Naive thymus-derived CD4-positive, alpha-beta T cell (primary cell): ENCODE measurements around the gene CCDC88B. TPM values are rescaled to one million over a fixed set of nuclear protein-coding genes. Genes with fewer than 3 reads are reported as not detected.
A peak's percentile ranks its signal among the peaks of the same experiment; 100 is the strongest.

Experiments used
- ATAC-seq: fragments of 150-1000 bp; cut with Tn5 transposase; 2 replicates; pipeline ENCODE4 v1.10.0; 2021; ENCODE audit warnings: mild to moderate bottlenecking, moderate library complexity
- CTCF ChIA-PET: fragments of 350-600 bp; sonication (Branson Sonifier 250); formaldehyde crosslinking; loops from one replicate; lab custom pipeline; 2021; ENCODE audit warnings: antibody characterized with exemption; lab: Charles Lee
- POLR2A ChIA-PET: fragments of 350-600 bp; sonication (Branson Sonifier 250); formaldehyde crosslinking; loops from one replicate; lab custom pipeline; 2021; ENCODE audit warnings: antibody characterized with exemption, inconsistent platforms; lab: Charles Lee
- DNase-seq, 9 donors: peaks; one replicate each; pipeline versions ENCODE4 v3.0.0 to v3.0.0-alpha.2; 2020 to 2022; ENCODE audit warnings: mixed read lengths in 1 of 9
- H3K27ac ChIP-seq: one replicate; pipeline ENCODE4 v1.7.0; 2013; ENCODE audit warnings: mild to moderate bottlenecking, low read depth, low read length, moderate library complexity
- H3K27me3 ChIP-seq, 2 donors: one replicate each; pipeline ENCODE4 v1.7.0; 2013; ENCODE audit warnings: low read length in 2 of 2, mild to moderate bottlenecking in 2 of 2, moderate library complexity in 2 of 2; ENCODE audit not compliant: control insufficient read depth in 2 of 2, insufficient read depth in 2 of 2
- H3K36me3 ChIP-seq, 3 experiments: 1 replicate in 2 of 3; 2 replicates in 1 of 3; pipeline ENCODE4 v1.7.0; 2013; ENCODE audit warnings: low read length in 3 of 3, mild to moderate bottlenecking in 3 of 3, moderate library complexity in 1 of 3; ENCODE audit not compliant: insufficient read depth in 3 of 3, control insufficient read depth in 2 of 3
- H3K4me1 ChIP-seq, 2 donors: one replicate each; pipeline ENCODE4 v1.7.0; 2013; ENCODE audit warnings: low read length in 2 of 2, mild to moderate bottlenecking in 2 of 2, moderate library complexity in 1 of 2; ENCODE audit not compliant: control insufficient read depth in 2 of 2, insufficient read depth in 2 of 2
- H3K4me3 ChIP-seq: 2 replicates; pipeline ENCODE4 v1.7.0; 2013; ENCODE audit warnings: mild to moderate bottlenecking, low read length
- H3K9me3 ChIP-seq, 3 experiments: 1 replicate in 2 of 3; 2 replicates in 1 of 3; pipeline ENCODE4 v1.7.0; 2013; ENCODE audit warnings: low read length in 3 of 3; ENCODE audit not compliant: control insufficient read depth in 2 of 3
- H3K27ac Mint-ChIP-seq, 9 donors: one replicate each; pipeline ENCODE4 v1.8.0; 2020 to 2022; ENCODE audit warnings: mixed read lengths in 9 of 9, mild to moderate bottlenecking in 8 of 9, moderate library complexity in 5 of 9, inconsistent platforms in 2 of 9
- H3K27me3 Mint-ChIP-seq, 5 donors: one replicate each; pipeline ENCODE4 v1.8.0; 2021 to 2022; ENCODE audit warnings: mixed read lengths in 5 of 5, mild to moderate bottlenecking in 1 of 5
- H3K36me3 Mint-ChIP-seq, 5 donors: one replicate each; pipeline ENCODE4 v1.8.0; 2020 to 2022; ENCODE audit warnings: mixed read lengths in 5 of 5, mild to moderate bottlenecking in 3 of 5, inconsistent platforms in 1 of 5
- H3K4me1 Mint-ChIP-seq, 7 donors: one replicate each; pipeline ENCODE4 v1.8.0; 2020 to 2022; ENCODE audit warnings: mixed read lengths in 7 of 7, mild to moderate bottlenecking in 3 of 7, inconsistent platforms in 1 of 7
- H3K4me3 Mint-ChIP-seq, 10 donors: one replicate each; pipeline ENCODE4 v1.8.0; 2020 to 2022; ENCODE audit warnings: mild to moderate bottlenecking in 10 of 10, mixed read lengths in 10 of 10, moderate library complexity in 6 of 10, inconsistent platforms in 2 of 10
- H3K9me3 Mint-ChIP-seq, 11 donors: one replicate each; pipeline ENCODE4 v1.8.0; 2020 to 2022; ENCODE audit warnings: mixed read lengths in 11 of 11, mild to moderate bottlenecking in 4 of 11, inconsistent platforms in 1 of 11, moderate library complexity in 1 of 11
- intact Hi-C, 2 donors: fragments of 100-400 bp; cut with micrococcal nuclease; formaldehyde crosslinking; loops; one replicate each; pipeline ENCODE4 v1.15.1; 2023
- polyA plus RNA-seq, 2 donors: library from polyadenylated mRNA; unstranded; fragments of 300-500 nt; fragmentation: Illumina TruSeq; gene quantifications; one replicate each; pipeline ENCODE4 v1.2.3, GENCODE V29; 2021
- total RNA-seq, 6 experiments: library from RNA in 5 of 6; stranded (reverse) in 5 of 6; gene quantifications; 1 replicate in 5 of 6; 2 replicates in 1 of 6; pipeline ENCODE4 v1.2.3 and lab custom pipeline; 2021 to 2026

Gene CCDC88B
- total and polyA plus RNA-seq, 7 experiments from 2014 or later = 12.8 to 182 (median 74.3) TPM

DNA sequence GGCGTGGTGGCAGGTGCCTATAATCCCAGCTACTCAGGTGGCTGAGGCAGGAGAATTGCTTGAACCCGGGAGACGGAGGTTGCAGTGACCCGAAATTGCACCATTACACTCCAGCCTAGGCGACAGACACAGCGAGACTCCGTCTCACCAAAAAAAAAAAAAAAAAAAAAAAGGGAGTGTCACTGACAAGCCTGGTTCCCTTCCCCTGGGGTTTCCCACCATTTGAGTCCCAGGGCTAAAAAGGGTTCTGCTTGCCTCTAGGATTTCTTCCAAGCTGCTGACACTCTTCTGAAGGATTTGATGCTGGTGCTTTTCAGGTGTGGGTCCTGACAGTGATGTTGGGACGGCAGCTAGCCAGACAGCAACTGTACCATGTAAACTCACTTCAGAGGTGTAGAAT, 1.3 kb upstream of the CCDC88B start:
- no peak for DNase-seq
- Mint-ChIP-seq H3K4me3 (peak overlapping the region; percentile 81 to 91 (median 88)), H3K9me3 (no peaks in the 10 kb centered on the region), H3K36me3 (peaks cover 0 to 11% (median 9%) of the 10 kb centered on the region in 5 donors), H3K4me1 (peaks cover 17 to 49% (median 26%) of the 10 kb centered on the region in 7 donors), H3K27ac (peak overlapping the region; percentile 88 to 98 (median 94)), H3K27me3 (peaks cover 0 to 2% (median 0%) of the 10 kb centered on the region in 5 donors)
- H3K4me3 ChIP-seq = no peak overlapping the region
- CTCF ChIA-PET = interaction anchor here (1.1 to 1.3 kb wide), 2 partner anchors 22 to 34 kb away, joined by 3 read pairs; no protein-coding TSS in a partner anchor
- no peaks in the 10 kb centered on the region for H3K9me3 ChIP-seq
- no peak for ATAC-seq
- POLR2A ChIA-PET = interaction anchor here (1.0 to 3.3 kb wide), 3 partner anchors 10 to 132 kb away, joined by 3 to 15 read pairs (median 12); partner anchors contain the start of genes FERMT3, PRDX5 and TRMT112
- no peaks in the 10 kb centered on the region for H3K27me3 ChIP-seq
- H3K36me3 ChIP-seq = peaks cover 0 to 20% (median 4%) of the 10 kb centered on the region in 3 experiments
- intact Hi-C loops = no loop called here
- peaks cover 29 to 30% of the 10 kb centered on the region in 2 donors for H3K4me1 ChIP-seq
- H3K27ac ChIP-seq = peak overlapping the region; percentile 89

DNA sequence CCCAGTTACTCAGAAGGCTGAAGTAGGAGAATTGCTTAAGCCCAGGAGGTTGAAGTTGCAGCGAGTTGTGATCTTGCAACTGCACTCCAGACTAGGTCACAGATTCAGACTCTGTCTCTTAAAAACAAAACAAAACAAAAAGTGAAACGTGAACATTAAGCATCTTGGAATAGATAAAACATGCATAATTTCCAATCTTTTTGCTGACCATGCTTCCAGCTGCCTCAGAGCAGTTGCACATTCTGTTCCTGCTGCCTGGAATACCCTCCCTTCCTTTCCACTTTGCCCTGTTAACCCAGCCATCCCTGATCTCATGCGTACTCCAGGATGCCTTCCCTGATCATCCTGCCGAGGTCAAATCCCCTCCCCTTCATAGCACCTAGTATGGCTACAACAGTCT, 718 bp upstream of the CCDC88B start:
- Mint-ChIP-seq H3K36me3 (peaks cover 0 to 10% (median 9%) of the 10 kb centered on the region in 5 donors), H3K27me3 (peaks cover 0 to 2% (median 0%) of the 10 kb centered on the region in 5 donors), H3K9me3 (no peaks in the 10 kb centered on the region), H3K4me3 (peak overlapping the region; percentile 81 to 91 (median 88)), H3K4me1 (peaks cover 17 to 49% (median 26%) of the 10 kb centered on the region in 7 donors), H3K27ac (peak overlapping the region; percentile 88 to 98 (median 94))
- H3K27me3 ChIP-seq = no peaks in the 10 kb centered on the region
- peak overlapping the region; percentile 89 for H3K27ac ChIP-seq
- no peaks in the 10 kb centered on the region for H3K9me3 ChIP-seq
- H3K4me3 ChIP-seq = peak overlapping the region; percentile 73
- intact Hi-C loops = no loop called here
- ATAC-seq = no peak
- DNase-seq = no peak
- ChIA-PET CTCF (interaction anchor here (1.1 to 1.3 kb wide), 2 partner anchors 22 to 34 kb away, joined by 3 read pairs; no protein-coding TSS in a partner anchor), POLR2A (interaction anchor here (0.7 to 3.6 kb wide), 8 partner anchors 10 to 404 kb away, joined by 3 to 38 read pairs (median 4); partner anchors contain the start of genes FERMT3, PRDX5, RASGRP2 and TRMT112)
- peaks cover 29 to 30% of the 10 kb centered on the region in 2 donors for H3K4me1 ChIP-seq
- H3K36me3 ChIP-seq = peaks cover 0 to 25% (median 9%) of the 10 kb centered on the region in 3 experiments

DNA sequence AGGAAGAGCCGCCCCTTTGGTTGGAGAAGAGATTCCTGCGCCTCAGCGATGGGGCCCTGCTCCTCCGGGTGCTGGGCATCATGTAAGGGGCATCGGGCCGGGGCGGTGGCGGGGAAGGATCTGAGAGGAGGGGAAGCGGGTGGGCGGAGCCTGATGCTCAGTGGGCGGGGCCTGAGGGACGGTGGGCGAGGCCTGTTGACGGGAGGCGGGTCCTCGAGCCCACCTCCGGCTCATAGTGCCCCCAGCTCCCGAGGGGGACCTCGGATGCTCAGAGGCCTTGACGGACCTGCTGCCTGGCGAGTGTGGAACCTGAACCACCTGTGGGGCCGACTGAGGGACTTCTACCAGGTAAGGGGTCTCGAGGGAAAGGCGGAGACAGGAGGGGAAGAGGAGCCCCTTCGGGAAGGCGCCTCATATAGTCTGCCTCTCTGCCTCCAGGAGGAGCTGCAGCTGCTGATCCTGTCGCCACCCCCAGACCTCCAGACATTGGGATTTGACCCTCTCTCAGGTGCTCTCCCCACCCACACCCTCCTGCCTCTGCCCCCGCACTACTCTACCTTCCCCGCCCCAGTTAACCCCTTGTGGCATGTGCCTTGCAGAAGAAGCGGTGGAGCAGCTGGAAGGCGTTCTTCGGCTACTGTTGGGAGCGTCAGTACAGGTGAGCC, 799 bp downstream of the CCDC88B start:
- peak overlapping the region; percentile 73 for H3K4me3 ChIP-seq

DNA sequence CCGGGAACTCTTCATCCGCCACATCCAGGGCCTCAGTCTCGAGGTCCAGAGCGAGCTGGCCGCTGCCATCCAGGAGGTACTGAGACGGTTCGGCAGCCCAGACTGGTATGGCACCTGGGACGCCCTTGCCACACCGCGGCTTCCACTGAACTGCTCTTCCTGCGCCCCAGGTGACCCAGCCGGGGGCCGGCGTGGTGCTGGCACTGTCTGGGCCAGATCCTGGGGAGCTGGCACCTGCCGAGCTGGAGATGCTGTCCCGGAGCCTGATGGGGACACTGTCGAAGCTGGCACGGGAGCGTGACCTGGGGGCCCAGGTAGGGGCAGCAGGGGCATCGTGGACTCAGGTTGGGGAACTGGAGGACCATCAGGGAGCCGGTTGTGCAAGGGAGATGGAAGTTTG, 1.4 kb downstream of the CCDC88B start:
- H3K36me3 Mint-ChIP-seq = peaks cover 0 to 16% (median 13%) of the 10 kb centered on the region in 5 donors
- peaks cover 29 to 30% of the 10 kb centered on the region in 2 donors for H3K4me1 ChIP-seq
- peaks cover 0 to 30% (median 12%) of the 10 kb centered on the region in 3 experiments for H3K36me3 ChIP-seq
- ChIA-PET CTCF (interaction anchor here (1.3 kb wide), 1 partner anchor 23 kb away, joined by 5 read pairs; the partner anchor contains the start of genes PRDX5 and TRMT112), POLR2A (interaction anchor here (1.0 to 3.6 kb wide), 3 partner anchors 23 to 135 kb away, joined by 3 to 38 read pairs (median 12); partner anchors contain the start of genes FERMT3, PRDX5 and TRMT112)
- intact Hi-C loops = loop anchor here in 1 of 2 donors (2.0 kb wide), 1 partner anchor 71 kb away; no protein-coding TSS in a partner anchor
- no peaks in the 10 kb centered on the region for H3K27me3 ChIP-seq
- H3K27ac ChIP-seq = peak overlapping the region; percentile 89
- no peak for ATAC-seq
- H3K9me3 Mint-ChIP-seq = no peaks in the 10 kb centered on the region
- H3K4me3 Mint-ChIP-seq = peak overlapping the region; percentile 81 to 91 (median 88)
- H3K4me1 Mint-ChIP-seq = peaks cover 23 to 49% (median 30%) of the 10 kb centered on the region in 7 donors
- no peak for DNase-seq
- H3K4me3 ChIP-seq = peak overlapping the region; percentile 73
- H3K27ac Mint-ChIP-seq = peak overlapping the region in 5 of 9 donors; percentile 17 to 94 (median 93)
- no peaks in the 10 kb centered on the region for H3K9me3 ChIP-seq
- H3K27me3 Mint-ChIP-seq = peaks cover 0 to 2% (median 0%) of the 10 kb centered on the region in 5 donors

More for the DNA sequence above, 799 bp downstream of the CCDC88B start:
- H3K9me3 Mint-ChIP-seq = no peaks in the 10 kb centered on the region
- ATAC-seq (peak; percentile 55), DNase-seq (peak; percentile 53 to 88 (median 67))
- H3K36me3 ChIP-seq = peaks cover 0 to 30% (median 12%) of the 10 kb centered on the region in 3 experiments
- H3K4me3 Mint-ChIP-seq = peak overlapping the region; percentile 81 to 91 (median 88)
- ChIA-PET POLR2A (interaction anchor here (1.2 to 3.6 kb wide), 3 partner anchors 23 to 136 kb away, joined by 7 to 38 read pairs (median 12); partner anchors contain the start of genes FERMT3, PRDX5 and TRMT112), CTCF (interaction anchor here (1.3 kb wide), 1 partner anchor 23 kb away, joined by 5 read pairs; the partner anchor contains the start of genes PRDX5 and TRMT112)
- H3K4me1 Mint-ChIP-seq = peaks cover 20 to 49% (median 30%) of the 10 kb centered on the region in 7 donors
- H3K9me3 ChIP-seq = no peaks in the 10 kb centered on the region
- peaks cover 0 to 2% (median 0%) of the 10 kb centered on the region in 5 donors for H3K27me3 Mint-ChIP-seq
- H3K27ac Mint-ChIP-seq = peak overlapping the region; percentile 88 to 98 (median 94)
- H3K36me3 Mint-ChIP-seq = peaks cover 0 to 16% (median 13%) of the 10 kb centered on the region in 5 donors
- intact Hi-C loops = loop anchor here (1.0 to 2.0 kb wide), 6 partner anchors 18 to 71 kb away; partner anchors contain the start of genes ESRRA (in 2 of the 2), RPS6KA4 (in 2 of the 2), PRDX5 (in 1 of the 2) and TRMT112 (in 1 of the 2)
- no peaks in the 10 kb centered on the region for H3K27me3 ChIP-seq
- H3K4me1 ChIP-seq = peaks cover 29 to 30% of the 10 kb centered on the region in 2 donors
- H3K27ac ChIP-seq = peak overlapping the region; percentile 89

DNA sequence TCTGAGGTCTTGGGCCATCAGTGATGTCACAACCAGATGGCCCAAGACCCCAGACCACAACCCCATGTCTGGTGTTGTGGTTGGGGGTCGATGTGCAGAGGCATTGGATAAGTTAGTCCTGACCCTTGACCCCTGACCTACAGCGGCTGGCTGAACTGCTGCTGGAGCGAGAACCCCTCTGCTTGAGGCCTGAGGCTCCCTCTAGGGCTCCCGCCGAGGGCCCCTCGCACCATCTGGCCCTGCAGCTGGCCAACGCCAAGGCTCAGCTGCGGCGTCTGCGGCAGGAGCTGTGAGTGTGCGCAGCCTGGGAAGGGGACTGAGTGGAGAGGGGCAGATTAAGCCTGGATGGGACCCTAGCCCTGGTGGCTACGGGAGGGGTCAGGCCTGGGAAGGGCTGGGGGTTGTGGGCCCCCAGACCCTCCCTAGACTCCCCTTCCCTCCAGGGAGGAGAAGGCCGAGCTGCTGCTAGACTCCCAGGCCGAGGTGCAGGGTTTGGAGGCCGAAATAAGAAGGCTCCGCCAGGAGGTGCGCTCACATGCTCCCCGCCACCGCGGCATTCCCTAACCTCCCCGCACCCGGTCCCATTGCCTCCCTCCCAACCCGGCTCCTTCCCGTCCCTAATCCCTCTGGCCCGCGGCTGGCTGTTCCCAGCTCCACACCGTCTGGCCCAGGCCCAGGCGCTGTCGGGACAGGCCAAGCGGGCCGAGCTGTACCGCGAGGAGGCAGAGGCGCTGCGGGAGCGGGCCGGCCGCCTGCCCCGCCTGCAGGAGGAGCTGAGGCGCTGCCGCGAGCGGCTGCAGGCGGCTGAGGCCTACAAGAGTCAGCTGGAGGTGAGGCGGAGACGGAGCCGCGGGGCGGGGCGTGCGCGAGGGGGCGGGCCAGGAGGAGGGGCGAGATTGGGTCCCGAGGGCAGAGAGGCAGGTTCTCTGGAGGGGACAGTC, 2.1 kb downstream of the CCDC88B start:
- H3K27me3 ChIP-seq = no peaks in the 10 kb centered on the region
- H3K36me3 ChIP-seq = peaks cover 0 to 30% (median 12%) of the 10 kb centered on the region in 3 experiments
- H3K36me3 Mint-ChIP-seq = peaks cover 0 to 16% (median 13%) of the 10 kb centered on the region in 5 donors
- peak overlapping the region in 9 of 10 donors; percentile 9 to 91 (median 76) for H3K4me3 Mint-ChIP-seq
- H3K27me3 Mint-ChIP-seq = peaks cover 0 to 2% (median 0%) of the 10 kb centered on the region in 5 donors
- no peak overlapping the region for H3K4me3 ChIP-seq
- H3K4me1 ChIP-seq = peaks cover 29 to 30% of the 10 kb centered on the region in 2 donors
- POLR2A ChIA-PET = interaction anchor here (0.9 to 3.6 kb wide), 7 partner anchors 9 to 135 kb away, joined by 3 to 38 read pairs (median 4); partner anchors contain the start of genes ESRRA, FERMT3, PRDX5 and TRMT112
- peak; percentile 80 for ATAC-seq
- peak; percentile 82 to 96 (median 88) for DNase-seq
- H3K27ac ChIP-seq = peak overlapping the region; percentile 40
- no peaks in the 10 kb centered on the region for H3K9me3 Mint-ChIP-seq
- H3K9me3 ChIP-seq = no peaks in the 10 kb centered on the region
- intact Hi-C loops = loop anchor here (1.0 to 2.0 kb wide), 2 partner anchors 13 to 71 kb away; no protein-coding TSS in a partner anchor
- peaks cover 23 to 49% (median 30%) of the 10 kb centered on the region in 7 donors for H3K4me1 Mint-ChIP-seq
- CTCF ChIA-PET = interaction anchor here (0.8 to 1.3 kb wide), 2 partner anchors 24 to 263 kb away, joined by 3 to 5 read pairs; partner anchors contain the start of genes PRDX5 and TRMT112
- H3K27ac Mint-ChIP-seq = peak overlapping the region in 3 of 9 donors; percentile 25 to 75 (median 42)
